K562 (cell line): Measurements from ENCODE around the gene ARHGAP29. TPM values are rescaled to one million over a fixed set of nuclear protein-coding genes. Genes with fewer than 3 reads are reported as not detected.

Experiments used
- ATAC-seq: fragments of 200-7000 bp; cut with Tn5 transposase; 3 replicates; pipeline ENCODE4 v1.9.1; 2020; ENCODE audit warnings: moderate library complexity
- BruUV-seq: library from RNA; stranded (reverse); fragments of 400-500 nt; replicated peaks from 2 replicates; lab custom pipeline; 2021; lab: Mats Ljungman, UMichigan
- CTCF ChIA-PET: fragments of 300-600 bp; formaldehyde crosslinking; extraction: SDS; loops from one replicate; lab custom pipeline; 2021; ENCODE audit warnings: low intra/inter-chr PET ratio; lab: Yijun Ruan, JAX
- POLR2A ChIA-PET: fragments of 300-600, 350-650 bp; sonication (Branson Sonifier 250); formaldehyde crosslinking; extraction: SDS; loops from one replicate; lab custom pipeline; 2021; ENCODE audit warnings: antibody characterized with exemption, inconsistent platforms; lab: Yijun Ruan, JAX
- DNase-seq, 4 experiments: peaks; one replicate each; pipeline versions ENCODE4 v3.0.0 to v3.0.0-alpha.2; 2011 to 2018; ENCODE audit warnings: low spot score in 3 of 4, mixed read lengths in 3 of 4; ENCODE audit errors: extremely low read depth in 1 of 4
- FAIRE-seq: peaks from 2 replicates; lab custom pipeline; 2011; peaks lifted over from hg19 to GRCh38; lab: Jason Lieb, UNC
- H2AFZ ChIP-seq: 2 replicates; pipeline ENCODE4 v1.6.0; 2011; ENCODE audit warnings: low read depth, low read length, control low read depth, inconsistent platforms
- H3K27ac ChIP-seq: fragments of 200-600 bp; 3 replicates; pipeline ENCODE4 v1.8.0; 2011; ENCODE audit warnings: low read depth, mild to moderate bottlenecking, control low read depth, inconsistent platforms, low read length, moderate library complexity, mixed read lengths; ENCODE audit errors: extremely low read depth
- H3K27me3 ChIP-seq, 2 experiments: fragments of 300-600 bp in 1 of 2; 2 replicates in 1 of 2; 3 replicates in 1 of 2; pipeline versions ENCODE4 v1.6.0 to v1.8.0; 2011; ENCODE audit warnings: inconsistent platforms in 2 of 2, low read length in 2 of 2, mild to moderate bottlenecking in 1 of 2, mixed read lengths in 1 of 2, moderate library complexity in 1 of 2; ENCODE audit not compliant: control insufficient read depth in 2 of 2, insufficient read depth in 2 of 2
- H3K36me3 ChIP-seq: fragments of 300-600 bp; 3 replicates; pipeline ENCODE4 v1.8.0; 2011; ENCODE audit warnings: mild to moderate bottlenecking, low read length, inconsistent platforms; ENCODE audit not compliant: control insufficient read depth, insufficient read depth
- H3K4me1 ChIP-seq, 2 experiments: fragments of 200-600 bp in 1 of 2; replicated peaks in 1 of 2; 2 replicates in 1 of 2; 3 replicates in 1 of 2; pipeline versions ENCODE4 v1.5.1 to v1.8.0; 2011; ENCODE audit warnings: inconsistent platforms in 2 of 2, low read length in 2 of 2, mild to moderate bottlenecking in 1 of 2, mixed read lengths in 1 of 2, moderate library complexity in 1 of 2; ENCODE audit not compliant: control insufficient read depth in 2 of 2, insufficient read depth in 2 of 2
- H3K4me2 ChIP-seq: 2 replicates; pipeline ENCODE4 v1.6.1; 2011; ENCODE audit warnings: low read length, control low read depth, inconsistent platforms, mixed read lengths; ENCODE audit not compliant: insufficient read depth
- H3K4me3 ChIP-seq: fragments of 200-600 bp; sonication (generic), shearing (Covaris generic); 2 replicates; pipeline ENCODE4 v1.5.1; 2016; ENCODE audit warnings: control low read depth, inconsistent platforms
- H3K79me2 ChIP-seq: fragments of 200-600 bp; 3 replicates; pipeline ENCODE4 v1.8.0; 2011; ENCODE audit warnings: low read length, inconsistent platforms; ENCODE audit not compliant: control insufficient read depth, insufficient read depth
- H3K9ac ChIP-seq, 2 experiments: 2 replicates each; pipeline versions ENCODE4 v1.6.0 to v1.6.1; 2011; ENCODE audit warnings: low read depth in 2 of 2, low read length in 2 of 2, control low read depth in 1 of 2, inconsistent platforms in 1 of 2, mild to moderate bottlenecking in 1 of 2, mixed read lengths in 1 of 2; ENCODE audit not compliant: insufficient read depth in 1 of 2
- H3K9me1 ChIP-seq: one replicate; pipeline ENCODE4 v1.6.0; 2011; ENCODE audit warnings: inconsistent platforms, mild to moderate bottlenecking, low read length, moderate library complexity; ENCODE audit not compliant: control insufficient read depth, insufficient read depth
- H3K9me3 ChIP-seq: replicated peaks from 2 replicates; pipeline ENCODE4 v1.5.1; 2011; ENCODE audit warnings: low read depth, low read length, inconsistent platforms; ENCODE audit not compliant: control insufficient read depth, insufficient read depth
- H4K20me1 ChIP-seq: replicated peaks from 2 replicates; pipeline ENCODE4 v1.6.1; 2011; ENCODE audit warnings: low read length, inconsistent platforms, mixed read lengths; ENCODE audit not compliant: control insufficient read depth, insufficient read depth
- CBX2 ChIP-seq: fragments of 200-600 bp; sonication (generic); IDR thresholded peaks from one replicate; pipeline ENCODE4 v1.6.1; 2012; ENCODE audit warnings: mild to moderate bottlenecking, low read length, inconsistent platforms; ENCODE audit not compliant: insufficient read depth, poor library complexity, severe bottlenecking
- NFIC ChIP-seq: fragments of 450-650 bp; IDR thresholded peaks from 2 replicates; pipeline ENCODE4 v1.6.1; 2017; ENCODE audit warnings: mild to moderate bottlenecking, inconsistent platforms
- RFX1 ChIP-seq: fragments of 450-650 bp; IDR thresholded peaks from 2 replicates; pipeline ENCODE4 v1.6.1; 2016; ENCODE audit warnings: mild to moderate bottlenecking, moderate library complexity
- XRCC3 ChIP-seq: fragments of 450-650 bp; IDR thresholded peaks from 2 replicates; pipeline ENCODE4 v1.6.1; 2017; ENCODE audit warnings: mild to moderate bottlenecking, moderate library complexity
- ZNF431 ChIP-seq: sonication (generic); formaldehyde crosslinking; IDR thresholded peaks from 2 replicates; pipeline ENCODE4 v1.8.0; 2022; ENCODE audit warnings: mild to moderate bottlenecking, missing genetic modification reagents
- WGBS: fragments of 100-300 bp; shearing (Covaris generic); methylation state at CpG from one replicate; pipeline ENCODE4 v1.1.6; 2016; ENCODE audit warnings: low coverage, mixed read lengths; ENCODE audit not compliant: insufficient coverage; ENCODE audit errors: missing lambda C conversion rate; 5-methylcytosine and 5-hydroxymethylcytosine counted together
- in situ Hi-C: fragments of 300-500 bp; cut with MboI; formaldehyde crosslinking; loops from 4 replicates; pipeline ENCODE4 v1.15.0; 2018; ENCODE audit warnings: inconsistent platforms, mixed read lengths
- intact Hi-C: fragments of 100-400 bp; cut with micrococcal nuclease; formaldehyde crosslinking; loops from 2 replicates; pipeline ENCODE4 v1.14.2; 2022
- polyA plus RNA-seq, 8 experiments: library from polyadenylated mRNA; depleted of rRNA in 4 of 8; stranded (reverse) in 5 of 8; unstranded in 3 of 8; fragments of >200 nt; fragmentation: Nextera tagmentation in 2 of 8; fragmentation: Illumina TruSeq in 1 of 8; extraction: Ambion mirVana in 2 of 8; extraction: Trizol in 1 of 8; gene quantifications; 2 replicates each; pipeline versions ENCODE4 v1.2.1 to v1.2.3, GENCODE V29; 2011 to 2014; ENCODE audit warnings: inconsistent platforms in 1 of 8, missing spikeins in 1 of 8
- total RNA-seq, 7 experiments: library from RNA; depleted of rRNA in 6 of 7; stranded (reverse); fragments of >200 nt in 6 of 7; fragmentation: Illumina TruSeq in 2 of 7; extraction: Trizol in 2 of 7; gene quantifications; 2 replicates each; pipeline versions ENCODE4 v1.2.1 to v1.2.3, GENCODE V29; 2011 to 2021; ENCODE audit warnings: low replicate concordance in 1 of 7
- TF ChIP-seq, protein P1 (sequence below): fragments of 450-650 bp; IDR thresholded peaks from 2 replicates; pipeline ENCODE4 v1.6.1; 2016; ENCODE audit warnings: missing biosample characterization, missing genetic modification characterization
- TF ChIP-seq, protein P2 (sequence below): fragments of 450-650 bp; IDR thresholded peaks from 2 replicates; pipeline ENCODE4 v1.6.1; 2016; ENCODE audit warnings: antibody characterized with exemption

Gene ARHGAP29
- total and polyA plus RNA-seq, 9 of the 15 experiments (the other 6 are each of a cell fraction or from before 2014, with no cell fraction given) = under 0.01 to 0.13 (median 0.02) TPM; not detected in 5

DNA sequence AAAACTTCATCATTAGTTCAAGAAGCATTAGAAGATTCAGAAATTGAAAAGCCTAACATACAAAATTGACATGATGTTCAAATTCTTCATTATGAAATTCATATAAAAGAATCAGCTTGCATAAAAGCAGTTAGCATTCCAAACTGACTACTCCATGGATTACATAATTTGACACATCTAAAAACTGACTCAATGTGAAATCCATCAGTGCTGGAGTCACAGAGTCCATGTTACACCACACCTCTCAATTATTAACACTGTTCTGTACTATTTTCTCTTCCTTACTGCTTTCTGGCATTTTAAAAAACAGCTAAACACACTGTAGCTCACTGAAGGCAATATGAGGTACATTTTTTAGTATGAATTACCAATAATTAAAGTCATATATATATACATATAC lies 28.0 kb downstream of the ARHGAP29 start (continued):
- TF ChIP-seq, protein P1, sequence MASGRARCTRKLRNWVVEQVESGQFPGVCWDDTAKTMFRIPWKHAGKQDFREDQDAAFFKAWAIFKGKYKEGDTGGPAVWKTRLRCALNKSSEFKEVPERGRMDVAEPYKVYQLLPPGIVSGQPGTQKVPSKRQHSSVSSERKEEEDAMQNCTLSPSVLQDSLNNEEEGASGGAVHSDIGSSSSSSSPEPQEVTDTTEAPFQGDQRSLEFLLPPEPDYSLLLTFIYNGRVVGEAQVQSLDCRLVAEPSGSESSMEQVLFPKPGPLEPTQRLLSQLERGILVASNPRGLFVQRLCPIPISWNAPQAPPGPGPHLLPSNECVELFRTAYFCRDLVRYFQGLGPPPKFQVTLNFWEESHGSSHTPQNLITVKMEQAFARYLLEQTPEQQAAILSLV (tag) = no peak

DNA sequence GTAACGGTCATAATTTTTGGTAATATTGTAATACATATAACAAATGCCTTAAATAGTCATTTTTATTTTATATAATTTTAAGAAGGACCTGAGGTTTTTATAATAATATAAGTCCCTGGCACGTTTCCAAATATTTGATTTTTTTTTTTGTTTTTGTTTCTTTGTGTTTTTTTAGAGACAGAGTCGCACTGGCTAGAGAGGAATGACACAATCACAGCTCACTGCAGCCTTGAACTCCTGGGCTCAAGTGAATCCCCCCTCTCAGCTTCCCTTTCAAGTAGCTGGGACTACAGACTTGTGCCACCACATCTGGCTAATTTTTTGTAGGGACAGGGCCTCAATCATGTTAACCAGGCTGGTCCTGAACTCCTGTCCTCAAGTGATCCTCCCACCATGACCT lies 29.7 kb downstream of the ARHGAP29 start:
- no peaks in the 10 kb centered on the region for H3K4me1 ChIP-seq
- no peaks in the 10 kb centered on the region for H3K36me3 ChIP-seq
- no peak for FAIRE-seq
- H3K9me3 ChIP-seq = no peaks in the 10 kb centered on the region
- no peak overlapping the region for H3K27ac ChIP-seq
- H4K20me1 ChIP-seq = no peaks in the 10 kb centered on the region
- no TSS peak for BruUV-seq
- in situ Hi-C loops (no loop called here), intact Hi-C loops (no loop called here)
- ATAC-seq = no peak
- H3K4me2 ChIP-seq = no peak overlapping the region
- H3K9me1 ChIP-seq = no peaks in the 10 kb centered on the region
- no peaks in the 10 kb centered on the region for H3K79me2 ChIP-seq
- no peaks in the 10 kb centered on the region for H3K27me3 ChIP-seq
- ChIA-PET POLR2A (no interaction called here), CTCF (no interaction called here)
- H3K9ac ChIP-seq = no peak overlapping the region
- TF ChIP-seq NFIC (peak; percentile 42), RFX1 (no peak), CBX2 (no peak), ZNF431 (no peak), XRCC3 (no peak)
- TF ChIP-seq, protein P2, sequence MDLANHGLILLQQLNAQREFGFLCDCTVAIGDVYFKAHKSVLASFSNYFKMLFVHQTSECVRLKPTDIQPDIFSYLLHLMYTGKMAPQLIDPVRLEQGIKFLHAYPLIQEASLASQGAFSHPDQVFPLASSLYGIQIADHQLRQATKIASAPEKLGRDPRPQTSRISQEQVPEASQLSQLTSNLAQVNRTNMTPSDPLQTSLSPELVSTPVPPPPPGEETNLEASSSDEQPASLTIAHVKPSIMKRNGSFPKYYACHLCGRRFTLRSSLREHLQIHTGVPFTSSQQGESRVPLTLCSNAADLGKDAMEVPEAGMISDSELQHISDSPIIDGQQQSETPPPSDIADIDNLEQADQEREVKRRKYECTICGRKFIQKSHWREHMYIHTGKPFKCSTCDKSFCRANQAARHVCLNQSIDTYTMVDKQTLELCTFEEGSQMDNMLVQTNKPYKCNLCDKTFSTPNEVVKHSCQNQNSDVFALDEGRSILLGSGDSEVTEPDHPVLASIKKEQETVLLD = no peak
- H2AFZ ChIP-seq = no peak overlapping the region
- H3K4me3 ChIP-seq = no peak overlapping the region
- no peak for DNase-seq
- WGBS = 3% methylated on average over 3 of the region's 3 CpGs
